H4 (cell line): ENCODE measurements around the gene PAM16. TPM values are rescaled to one million over a fixed set of nuclear protein-coding genes. Genes with fewer than 3 reads are reported as not detected.
"Not testable (repeated sequence)": the region's sequence is repeated elsewhere in the genome, so short reads cannot be mapped to it uniquely, and the experiment has no call there.

ENCODE experiments used
- DNase-seq: peaks from one replicate; pipeline ENCODE4 v3.0.0-alpha.2; 2015; ENCODE audit warnings: low spot score
- total RNA-seq: library from RNA; depleted of rRNA; stranded (reverse); fragments of >200 nt; shearing (Covaris generic); gene quantifications from 2 replicates; pipeline ENCODE4 v1.2.3, GENCODE V29; 2014

Gene PAM16
- total RNA-seq, 1 experiment from 2014 or later = 46.7 TPM

- no peak for DNase-seq
Measured at GRCh38 chr16:4353675-4354074, 2.6 kb upstream of the PAM16 start.

- no peak for DNase-seq
Measured at GRCh38 chr16:4352843-4353242, 1.7 kb upstream of the PAM16 start.

GRCh38 chr16:4351880-4352279 lies 759 bp upstream of the PAM16 start:
- no peak for DNase-seq

- no peak for DNase-seq
Measured at GRCh38 chr16:4350365-4350786, 745 bp downstream of the PAM16 start.

- no peak for DNase-seq
Measured at GRCh38 chr16:4349332-4349731, 1.8 kb downstream of the PAM16 start.

- DNase-seq = no peak
Measured at GRCh38 chr16:4347765-4348509, 3.2 kb downstream of the PAM16 start.

- DNase-seq = no peak
Measured at GRCh38 chr16:4347010-4347409, 4.1 kb downstream of the PAM16 start.

- no peak for DNase-seq
Measured at GRCh38 chr16:4345836-4346781, 5.0 kb downstream of the PAM16 start.

- DNase-seq = no peak
Measured at GRCh38 chr16:4344983-4345835, 5.9 kb downstream of the PAM16 start.

- DNase-seq = not testable (repeated sequence)
Measured at GRCh38 chr16:4344300-4344982, 6.7 kb downstream of the PAM16 start.

GRCh38 chr16:4342866-4343744 lies 8.0 kb downstream of the PAM16 start:
- no peak for DNase-seq

- DNase-seq = no peak
Measured at GRCh38 chr16:4341250-4341649, 9.9 kb downstream of the PAM16 start.

GRCh38 chr16:4340443-4340842 lies 10.7 kb downstream of the PAM16 start:
- DNase-seq = no peak

GRCh38 chr16:4339909-4340308 lies 11.2 kb downstream of the PAM16 start:
- no peak for DNase-seq

- DNase-seq = no peak
Measured at GRCh38 chr16:4339455-4339854, 11.7 kb downstream of the PAM16 start.

GRCh38 chr16:4338712-4339299 lies 12.3 kb downstream of the PAM16 start:
- DNase-seq = no peak

- DNase-seq = no peak
Measured at GRCh38 chr16:4338125-4338582, 13.0 kb downstream of the PAM16 start.

GRCh38 chr16:4337540-4338088 lies 13.5 kb downstream of the PAM16 start:
- no peak for DNase-seq
